Skeletal muscle satellite cell (primary cell): ENCODE results near the gene DRD2.

ENCODE experiments used
- H3K27me3 ChIP-seq: 2 replicates; pipeline ENCODE4 v1.7.0; 2013; ENCODE audit warnings: low read length; ENCODE audit not compliant: control insufficient read depth, insufficient read depth
- H3K36me3 ChIP-seq: 2 replicates; pipeline ENCODE4 v1.7.0; 2013; ENCODE audit warnings: mild to moderate bottlenecking, control low read depth, low read length; ENCODE audit not compliant: insufficient read depth
- H3K4me1 ChIP-seq: 2 replicates; pipeline ENCODE4 v1.7.0; 2013; ENCODE audit warnings: low read length; ENCODE audit not compliant: control insufficient read depth, insufficient read depth
- H3K4me2 ChIP-seq: 2 replicates; pipeline ENCODE4 v1.7.0; 2013; ENCODE audit warnings: mild to moderate bottlenecking, low read length
- H3K4me3 ChIP-seq: 2 replicates; pipeline ENCODE4 v1.7.0; 2013; ENCODE audit warnings: low read length
- H3K9ac ChIP-seq: 2 replicates; pipeline ENCODE4 v1.7.0; 2013; ENCODE audit warnings: mild to moderate bottlenecking, low read depth, low read length, moderate library complexity
- H3K9me3 ChIP-seq: replicated peaks from 2 replicates; pipeline ENCODE4 v1.7.0; 2013; ENCODE audit warnings: mild to moderate bottlenecking, control low read depth, low read length

DRD2 gene

GRCh38 chr11:113505541-113506375, 30.6 kb upstream of the DRD2 start:
- Histone ChIP-seq H3K4me3 (no peak overlapping the region), H3K36me3 (no peaks in the 10 kb centered on the region), H3K4me1 (no peaks in the 10 kb centered on the region), H3K9ac (no peak overlapping the region), H3K27me3 (peaks cover 76% of the 10 kb centered on the region), H3K9me3 (no peaks in the 10 kb centered on the region), H3K4me2 (no peak overlapping the region)

GRCh38 chr11:113505046-113505445, 29.8 kb upstream of the DRD2 start:
- Histone ChIP-seq H3K4me2 (no peak overlapping the region), H3K4me3 (no peak overlapping the region), H3K36me3 (no peaks in the 10 kb centered on the region), H3K9ac (no peak overlapping the region), H3K4me1 (no peaks in the 10 kb centered on the region), H3K27me3 (peaks cover 72% of the 10 kb centered on the region), H3K9me3 (no peaks in the 10 kb centered on the region)

GRCh38 chr11:113504586-113504985, 29.4 kb upstream of the DRD2 start:
- Histone ChIP-seq H3K9me3 (no peaks in the 10 kb centered on the region), H3K4me2 (no peak overlapping the region), H3K36me3 (no peaks in the 10 kb centered on the region), H3K27me3 (peaks cover 67% of the 10 kb centered on the region), H3K9ac (no peak overlapping the region), H3K4me1 (no peaks in the 10 kb centered on the region), H3K4me3 (no peak overlapping the region)

- Histone ChIP-seq H3K4me2 (no peak overlapping the region), H3K36me3 (no peaks in the 10 kb centered on the region), H3K4me1 (no peaks in the 10 kb centered on the region), H3K9me3 (no peaks in the 10 kb centered on the region), H3K9ac (no peak overlapping the region), H3K4me3 (no peak overlapping the region), H3K27me3 (peaks cover 63% of the 10 kb centered on the region)
These were observed 28.9 kb upstream of the DRD2 start for GRCh38 chr11:113504071-113504470.

- H3K27me3 ChIP-seq = peaks cover 45% of the 10 kb centered on the region
- no peaks in the 10 kb centered on the region for H3K9me3 ChIP-seq
- H3K9ac ChIP-seq = no peak overlapping the region
- H3K4me2 ChIP-seq = no peak overlapping the region
- no peak overlapping the region for H3K4me3 ChIP-seq
- no peaks in the 10 kb centered on the region for H3K4me1 ChIP-seq
- H3K36me3 ChIP-seq = no peaks in the 10 kb centered on the region
These were observed 22.1 kb upstream of the DRD2 start for GRCh38 chr11:113497066-113497910.

GRCh38 chr11:113496026-113496651, 20.9 kb upstream of the DRD2 start:
- H3K4me2 ChIP-seq = no peak overlapping the region
- peaks cover 42% of the 10 kb centered on the region for H3K27me3 ChIP-seq
- no peak overlapping the region for H3K9ac ChIP-seq
- H3K9me3 ChIP-seq = no peaks in the 10 kb centered on the region
- no peaks in the 10 kb centered on the region for H3K36me3 ChIP-seq
- no peaks in the 10 kb centered on the region for H3K4me1 ChIP-seq
- H3K4me3 ChIP-seq = no peak overlapping the region

GRCh38 chr11:113494021-113494420, 18.8 kb upstream of the DRD2 start:
- H3K4me2 ChIP-seq = no peak overlapping the region
- H3K4me1 ChIP-seq = no peaks in the 10 kb centered on the region
- peaks cover 37% of the 10 kb centered on the region for H3K27me3 ChIP-seq
- H3K9ac ChIP-seq = no peak overlapping the region
- H3K36me3 ChIP-seq = no peaks in the 10 kb centered on the region
- no peaks in the 10 kb centered on the region for H3K9me3 ChIP-seq
- no peak overlapping the region for H3K4me3 ChIP-seq

GRCh38 chr11:113493206-113493605, 18.0 kb upstream of the DRD2 start:
- no peak overlapping the region for H3K4me3 ChIP-seq
- H3K4me2 ChIP-seq = no peak overlapping the region
- no peaks in the 10 kb centered on the region for H3K9me3 ChIP-seq
- no peak overlapping the region for H3K9ac ChIP-seq
- H3K36me3 ChIP-seq = no peaks in the 10 kb centered on the region
- no peaks in the 10 kb centered on the region for H3K4me1 ChIP-seq
- peaks cover 37% of the 10 kb centered on the region for H3K27me3 ChIP-seq

GRCh38 chr11:113488931-113489351, 13.7 kb upstream of the DRD2 start:
- peaks cover 13% of the 10 kb centered on the region for H3K27me3 ChIP-seq
- no peaks in the 10 kb centered on the region for H3K4me1 ChIP-seq
- H3K4me3 ChIP-seq = no peak overlapping the region
- no peaks in the 10 kb centered on the region for H3K36me3 ChIP-seq
- H3K4me2 ChIP-seq = no peak overlapping the region
- H3K9ac ChIP-seq = no peak overlapping the region
- no peaks in the 10 kb centered on the region for H3K9me3 ChIP-seq

- H3K4me2 ChIP-seq = no peak overlapping the region
- no peaks in the 10 kb centered on the region for H3K9me3 ChIP-seq
- no peaks in the 10 kb centered on the region for H3K36me3 ChIP-seq
- no peak overlapping the region for H3K4me3 ChIP-seq
- H3K27me3 ChIP-seq = peaks cover 18% of the 10 kb centered on the region
- no peak overlapping the region for H3K9ac ChIP-seq
- no peaks in the 10 kb centered on the region for H3K4me1 ChIP-seq
These were observed 12.4 kb upstream of the DRD2 start for GRCh38 chr11:113487622-113488021.

- no peak overlapping the region for H3K9ac ChIP-seq
- no peaks in the 10 kb centered on the region for H3K36me3 ChIP-seq
- H3K27me3 ChIP-seq = peaks cover 39% of the 10 kb centered on the region
- H3K4me3 ChIP-seq = no peak overlapping the region
- no peak overlapping the region for H3K4me2 ChIP-seq
- H3K9me3 ChIP-seq = no peaks in the 10 kb centered on the region
- no peaks in the 10 kb centered on the region for H3K4me1 ChIP-seq
These were observed 9.0 kb upstream of the DRD2 start for GRCh38 chr11:113484223-113484622.
